GM19035 (cell line): ENCODE results near the gene INAFM1.

Experiments used
- ATAC-seq: cut with Tn5 transposase; IDR thresholded peaks from one replicate; pipeline ENCODE4 v1.9.1; 2021; ENCODE audit not compliant: unreplicated experiment

Gene INAFM1

GRCh38 chr19:47309038-47309437, 34.4 kb downstream of the INAFM1 start:
- ATAC-seq = no peak

- no peak for ATAC-seq
Measured at GRCh38 chr19:47309608-47310007, 34.9 kb downstream of the INAFM1 start, which contains the start of gene C5AR1. Gene C5AR1, plus strand, starts transcription at chr19:47309861. Its CDS starts 35 bp downstream, at chr19:47309896.

- ATAC-seq = no peak
Measured at GRCh38 chr19:47310323-47310722, 35.6 kb downstream of the INAFM1 start.

GRCh38 chr19:47310819-47311218, 36.1 kb downstream of the INAFM1 start:
- no peak for ATAC-seq

GRCh38 chr19:47312366-47313006, 37.8 kb downstream of the INAFM1 start:
- ATAC-seq = no peak

- ATAC-seq = no peak
Measured at GRCh38 chr19:47313754-47314295, 39.1 kb downstream of the INAFM1 start.

- no peak for ATAC-seq
Measured at GRCh38 chr19:47315125-47315821, 40.6 kb downstream of the INAFM1 start.

- ATAC-seq = no peak
Measured at GRCh38 chr19:47316513-47316912, 41.8 kb downstream of the INAFM1 start.

- no peak for ATAC-seq
Measured at GRCh38 chr19:47319923-47320871, 45.5 kb downstream of the INAFM1 start.

- ATAC-seq = no peak
Measured at GRCh38 chr19:47321630-47322029, 46.9 kb downstream of the INAFM1 start.

- ATAC-seq = no peak
Measured at GRCh38 chr19:47322058-47322457, 47.4 kb downstream of the INAFM1 start.

GRCh38 chr19:47323409-47323808, 48.7 kb downstream of the INAFM1 start:
- no peak for ATAC-seq

- ATAC-seq = no peak
Measured at GRCh38 chr19:47323872-47324271, 49.2 kb downstream of the INAFM1 start.

- ATAC-seq = no peak
Measured at GRCh38 chr19:47324502-47324901, 49.8 kb downstream of the INAFM1 start.
